K562 (cell line): ENCODE data around the gene CDC20. TPM values are rescaled to one million over a fixed set of nuclear protein-coding genes. Genes with fewer than 3 reads are reported as not detected.

Source experiments
- ATAC-seq: fragments of 200-7000 bp; cut with Tn5 transposase; 3 replicates; pipeline ENCODE4 v1.9.1; 2020; ENCODE audit warnings: moderate library complexity
- BruUV-seq: library from RNA; stranded (reverse); fragments of 400-500 nt; replicated peaks from 2 replicates; lab custom pipeline; 2021; lab: Mats Ljungman, UMichigan
- CTCF ChIA-PET: fragments of 300-600 bp; formaldehyde crosslinking; extraction: SDS; loops from one replicate; lab custom pipeline; 2021; ENCODE audit warnings: low intra/inter-chr PET ratio; lab: Yijun Ruan, JAX
- POLR2A ChIA-PET: fragments of 300-600, 350-650 bp; sonication (Branson Sonifier 250); formaldehyde crosslinking; extraction: SDS; loops from one replicate; lab custom pipeline; 2021; ENCODE audit warnings: antibody characterized with exemption, inconsistent platforms; lab: Yijun Ruan, JAX
- DNase-seq, 4 experiments: peaks; one replicate each; pipeline versions ENCODE4 v3.0.0 to v3.0.0-alpha.2; 2011 to 2018; ENCODE audit warnings: low spot score in 3 of 4, mixed read lengths in 3 of 4; ENCODE audit errors: extremely low read depth in 1 of 4
- FAIRE-seq: peaks from 2 replicates; lab custom pipeline; 2011; peaks lifted over from hg19 to GRCh38; lab: Jason Lieb, UNC
- H2AFZ ChIP-seq: 2 replicates; pipeline ENCODE4 v1.6.0; 2011; ENCODE audit warnings: low read depth, low read length, control low read depth, inconsistent platforms
- H3K27ac ChIP-seq: fragments of 200-600 bp; 3 replicates; pipeline ENCODE4 v1.8.0; 2011; ENCODE audit warnings: low read depth, mild to moderate bottlenecking, control low read depth, inconsistent platforms, low read length, moderate library complexity, mixed read lengths; ENCODE audit errors: extremely low read depth
- H3K27me3 ChIP-seq, 2 experiments: fragments of 300-600 bp in 1 of 2; 2 replicates in 1 of 2; 3 replicates in 1 of 2; pipeline versions ENCODE4 v1.6.0 to v1.8.0; 2011; ENCODE audit warnings: inconsistent platforms in 2 of 2, low read length in 2 of 2, mild to moderate bottlenecking in 1 of 2, mixed read lengths in 1 of 2, moderate library complexity in 1 of 2; ENCODE audit not compliant: control insufficient read depth in 2 of 2, insufficient read depth in 2 of 2
- H3K36me3 ChIP-seq: fragments of 300-600 bp; 3 replicates; pipeline ENCODE4 v1.8.0; 2011; ENCODE audit warnings: mild to moderate bottlenecking, low read length, inconsistent platforms; ENCODE audit not compliant: control insufficient read depth, insufficient read depth
- H3K4me1 ChIP-seq, 2 experiments: fragments of 200-600 bp in 1 of 2; replicated peaks in 1 of 2; 2 replicates in 1 of 2; 3 replicates in 1 of 2; pipeline versions ENCODE4 v1.5.1 to v1.8.0; 2011; ENCODE audit warnings: inconsistent platforms in 2 of 2, low read length in 2 of 2, mild to moderate bottlenecking in 1 of 2, mixed read lengths in 1 of 2, moderate library complexity in 1 of 2; ENCODE audit not compliant: control insufficient read depth in 2 of 2, insufficient read depth in 2 of 2
- H3K4me2 ChIP-seq: 2 replicates; pipeline ENCODE4 v1.6.1; 2011; ENCODE audit warnings: low read length, control low read depth, inconsistent platforms, mixed read lengths; ENCODE audit not compliant: insufficient read depth
- H3K4me3 ChIP-seq: fragments of 200-600 bp; sonication (generic), shearing (Covaris generic); 2 replicates; pipeline ENCODE4 v1.5.1; 2016; ENCODE audit warnings: control low read depth, inconsistent platforms
- H3K79me2 ChIP-seq: fragments of 200-600 bp; 3 replicates; pipeline ENCODE4 v1.8.0; 2011; ENCODE audit warnings: low read length, inconsistent platforms; ENCODE audit not compliant: control insufficient read depth, insufficient read depth
- H3K9ac ChIP-seq, 2 experiments: 2 replicates each; pipeline versions ENCODE4 v1.6.0 to v1.6.1; 2011; ENCODE audit warnings: low read depth in 2 of 2, low read length in 2 of 2, control low read depth in 1 of 2, inconsistent platforms in 1 of 2, mild to moderate bottlenecking in 1 of 2, mixed read lengths in 1 of 2; ENCODE audit not compliant: insufficient read depth in 1 of 2
- H3K9me1 ChIP-seq: one replicate; pipeline ENCODE4 v1.6.0; 2011; ENCODE audit warnings: inconsistent platforms, mild to moderate bottlenecking, low read length, moderate library complexity; ENCODE audit not compliant: control insufficient read depth, insufficient read depth
- H3K9me3 ChIP-seq: replicated peaks from 2 replicates; pipeline ENCODE4 v1.5.1; 2011; ENCODE audit warnings: low read depth, low read length, inconsistent platforms; ENCODE audit not compliant: control insufficient read depth, insufficient read depth
- H4K20me1 ChIP-seq: replicated peaks from 2 replicates; pipeline ENCODE4 v1.6.1; 2011; ENCODE audit warnings: low read length, inconsistent platforms, mixed read lengths; ENCODE audit not compliant: control insufficient read depth, insufficient read depth
- CBX1 ChIP-seq: sonication (generic); IDR thresholded peaks from 2 replicates; pipeline ENCODE4 v1.6.1; 2016; ENCODE audit warnings: antibody characterized with exemption, low read depth, mild to moderate bottlenecking
- EP400 ChIP-seq: fragments of 450-650 bp; IDR thresholded peaks from 2 replicates; pipeline ENCODE4 v1.6.1; 2017; ENCODE audit warnings: antibody characterized with exemption, mild to moderate bottlenecking, moderate library complexity
- KDM1A ChIP-seq, 2 experiments: fragments of 450-650 bp; IDR thresholded peaks; 2 replicates each; pipeline ENCODE4 v1.6.1; 2016; ENCODE audit warnings: mild to moderate bottlenecking in 2 of 2
- MAX ChIP-seq: sonication (generic); formaldehyde crosslinking; IDR thresholded peaks from 2 replicates; pipeline ENCODE4 v1.9.0; 2022; ENCODE audit warnings: mild to moderate bottlenecking, missing genetic modification reagents
- MTA2 ChIP-seq: fragments of 450-650 bp; IDR thresholded peaks from 2 replicates; pipeline ENCODE4 v1.6.1; 2016; ENCODE audit warnings: low read depth
- PHF20 ChIP-seq: fragments of 450-650 bp; IDR thresholded peaks from 2 replicates; pipeline ENCODE4 v1.6.1; 2018; ENCODE audit not compliant: partially characterized antibody
- POU5F1 ChIP-seq: fragments of 150-350 bp; IDR thresholded peaks from 2 replicates; pipeline ENCODE4 v1.6.1; 2014; ENCODE audit warnings: borderline replicate concordance, low read length, low read depth, mild to moderate bottlenecking; ENCODE audit not compliant: partially characterized antibody
- ZFP91 ChIP-seq: sonication (generic); formaldehyde crosslinking; IDR thresholded peaks from 2 replicates; pipeline ENCODE4 v1.8.0; 2022; ENCODE audit warnings: mild to moderate bottlenecking, missing genetic modification reagents
- ZNF165 ChIP-seq: fragments of 250-450 bp; sonication (Bioruptor Pico); IDR thresholded peaks from 2 replicates; pipeline ENCODE4 v1.4.0; 2020; ENCODE audit warnings: borderline replicate concordance
- ZNF589 ChIP-seq: fragments of 200-800 bp; sonication (Bioruptor generic); IDR thresholded peaks from 2 replicates; pipeline ENCODE4 v1.6.1; 2016; ENCODE audit warnings: low read depth, missing genetic modification characterization, missing compliant biosample characterization
- ZNF830 ChIP-seq: fragments of 250-450 bp; sonication (Bioruptor Pico); IDR thresholded peaks from 2 replicates; pipeline ENCODE4 v1.5.0; 2021; ENCODE audit warnings: mild to moderate bottlenecking
- WGBS: fragments of 100-300 bp; shearing (Covaris generic); methylation state at CpG from one replicate; pipeline ENCODE4 v1.1.6; 2016; ENCODE audit warnings: low coverage, mixed read lengths; ENCODE audit not compliant: insufficient coverage; ENCODE audit errors: missing lambda C conversion rate; 5-methylcytosine and 5-hydroxymethylcytosine counted together
- in situ Hi-C: fragments of 300-500 bp; cut with MboI; formaldehyde crosslinking; loops from 4 replicates; pipeline ENCODE4 v1.15.0; 2018; ENCODE audit warnings: inconsistent platforms, mixed read lengths
- intact Hi-C: fragments of 100-400 bp; cut with micrococcal nuclease; formaldehyde crosslinking; loops from 2 replicates; pipeline ENCODE4 v1.14.2; 2022
- polyA plus RNA-seq, 8 experiments: library from polyadenylated mRNA; depleted of rRNA in 4 of 8; stranded (reverse) in 5 of 8; unstranded in 3 of 8; fragments of >200 nt; fragmentation: Nextera tagmentation in 2 of 8; fragmentation: Illumina TruSeq in 1 of 8; extraction: Ambion mirVana in 2 of 8; extraction: Trizol in 1 of 8; gene quantifications; 2 replicates each; pipeline versions ENCODE4 v1.2.1 to v1.2.3, GENCODE V29; 2011 to 2014; ENCODE audit warnings: inconsistent platforms in 1 of 8, missing spikeins in 1 of 8
- total RNA-seq, 7 experiments: library from RNA; depleted of rRNA in 6 of 7; stranded (reverse); fragments of >200 nt in 6 of 7; fragmentation: Illumina TruSeq in 2 of 7; extraction: Trizol in 2 of 7; gene quantifications; 2 replicates each; pipeline versions ENCODE4 v1.2.1 to v1.2.3, GENCODE V29; 2011 to 2021; ENCODE audit warnings: low replicate concordance in 1 of 7
- TF ChIP-seq, protein P1 (sequence below): sonication (generic); formaldehyde crosslinking; IDR thresholded peaks from 2 replicates; pipeline ENCODE4 v1.8.0; 2023; ENCODE audit warnings: mild to moderate bottlenecking, missing genetic modification reagents
- TF ChIP-seq, protein P2 (sequence below): fragments of 450-650 bp; IDR thresholded peaks from 2 replicates; pipeline ENCODE4 v1.6.1; 2016; ENCODE audit warnings: mild to moderate bottlenecking
- TF ChIP-seq, protein P3 (sequence below): fragments of 250-450 bp; sonication (Bioruptor Pico); IDR thresholded peaks from 2 replicates; pipeline ENCODE4 v1.5.0; 2020; ENCODE audit warnings: mild to moderate bottlenecking, borderline replicate concordance

The CDC20 gene
- total and polyA plus RNA-seq, 9 of the 15 experiments (the other 6 are each of a cell fraction or from before 2014, with no cell fraction given) = 45.2 to 224 (median 121) TPM

DNA sequence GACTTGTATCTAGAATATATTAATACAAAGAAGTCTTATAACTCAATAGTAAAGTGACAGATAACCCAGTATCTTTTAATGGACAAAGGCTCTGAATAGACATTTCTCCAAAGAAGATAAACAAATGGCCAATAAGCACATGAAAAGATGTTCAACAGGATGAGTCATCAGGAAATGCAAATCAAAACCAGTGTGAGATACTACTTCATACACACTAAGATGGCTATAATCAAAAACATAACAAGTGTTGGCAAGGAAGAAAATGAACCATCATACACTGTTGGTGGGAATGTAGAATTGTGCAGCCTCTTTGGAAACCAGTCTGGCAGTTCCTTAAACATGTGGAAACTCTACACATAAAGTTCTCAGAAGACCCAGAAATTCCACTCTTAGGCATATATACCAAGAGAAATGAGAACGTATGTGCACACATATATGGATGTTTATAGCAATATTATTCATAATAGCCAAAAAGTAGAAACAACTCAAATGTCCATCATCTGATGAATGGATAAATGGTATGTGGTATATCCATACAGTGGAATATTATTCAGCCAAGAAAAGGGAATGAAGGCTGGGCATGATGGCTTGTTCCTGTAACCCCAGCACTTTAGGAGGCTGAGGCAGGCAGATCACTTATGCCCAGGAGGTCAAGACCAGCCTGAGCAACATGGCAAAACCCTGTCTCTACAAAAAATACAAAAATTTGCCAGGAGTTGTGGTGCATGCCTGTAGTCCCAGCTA lies 31.1 kb upstream of the CDC20 start:
- ATAC-seq = no peak
- no TSS peak for BruUV-seq
- no peak overlapping the region for H3K9ac ChIP-seq
- no peak overlapping the region for H3K4me3 ChIP-seq
- H3K27ac ChIP-seq = no peak overlapping the region
- H3K9me3 ChIP-seq = peaks cover 13% of the 10 kb centered on the region
- DNase-seq = no peak
- POLR2A ChIA-PET = no interaction called here
- CTCF ChIA-PET = no interaction called here
- no peak overlapping the region for H3K4me2 ChIP-seq
- no peaks in the 10 kb centered on the region for H3K27me3 ChIP-seq
- no peaks in the 10 kb centered on the region for H4K20me1 ChIP-seq
- in situ Hi-C loops = no loop called here
- WGBS = 55% methylated on average over 1 of the region's 1 CpG
- no peaks in the 10 kb centered on the region for H3K9me1 ChIP-seq
- no peaks in the 10 kb centered on the region; the same call in 2 of the 3 replicates for H3K36me3 ChIP-seq
- peaks cover 15 to 20% of the 10 kb centered on the region in 2 experiments for H3K4me1 ChIP-seq
- no peak overlapping the region for H2AFZ ChIP-seq
- H3K79me2 ChIP-seq = no peaks in the 10 kb centered on the region
- FAIRE-seq = no peak
- intact Hi-C loops = no loop called here
- TF ChIP-seq KDM1A (IDR thresholded peaks at IDR 0.05) (peak; percentile 43 to 67; a peak in 2 of 4 replicates), PHF20 (no peak), ZNF165 (CRISPR knock-in tag) (no peak), MAX (no peak), ZFP91 (no peak), CBX1 (peak; percentile 43; the same call in 1 of the 2 replicates), EP400 (0 out of 2 replicates have a peak, but pooled peaks have one; percentile 14), MTA2 (no peak), POU5F1 (no peak), ZNF589 (CRISPR knock-in tag) (no peak), ZNF830 (CRISPR knock-in tag) (no peak)
- TF ChIP-seq, protein P1, sequence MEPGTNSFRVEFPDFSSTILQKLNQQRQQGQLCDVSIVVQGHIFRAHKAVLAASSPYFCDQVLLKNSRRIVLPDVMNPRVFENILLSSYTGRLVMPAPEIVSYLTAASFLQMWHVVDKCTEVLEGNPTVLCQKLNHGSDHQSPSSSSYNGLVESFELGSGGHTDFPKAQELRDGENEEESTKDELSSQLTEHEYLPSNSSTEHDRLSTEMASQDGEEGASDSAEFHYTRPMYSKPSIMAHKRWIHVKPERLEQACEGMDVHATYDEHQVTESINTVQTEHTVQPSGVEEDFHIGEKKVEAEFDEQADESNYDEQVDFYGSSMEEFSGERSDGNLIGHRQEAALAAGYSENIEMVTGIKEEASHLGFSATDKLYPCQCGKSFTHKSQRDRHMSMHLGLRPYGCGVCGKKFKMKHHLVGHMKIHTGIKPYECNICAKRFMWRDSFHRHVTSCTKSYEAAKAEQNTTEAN (CRISPR knock-in tag) = no peak
- TF ChIP-seq, protein P2, sequence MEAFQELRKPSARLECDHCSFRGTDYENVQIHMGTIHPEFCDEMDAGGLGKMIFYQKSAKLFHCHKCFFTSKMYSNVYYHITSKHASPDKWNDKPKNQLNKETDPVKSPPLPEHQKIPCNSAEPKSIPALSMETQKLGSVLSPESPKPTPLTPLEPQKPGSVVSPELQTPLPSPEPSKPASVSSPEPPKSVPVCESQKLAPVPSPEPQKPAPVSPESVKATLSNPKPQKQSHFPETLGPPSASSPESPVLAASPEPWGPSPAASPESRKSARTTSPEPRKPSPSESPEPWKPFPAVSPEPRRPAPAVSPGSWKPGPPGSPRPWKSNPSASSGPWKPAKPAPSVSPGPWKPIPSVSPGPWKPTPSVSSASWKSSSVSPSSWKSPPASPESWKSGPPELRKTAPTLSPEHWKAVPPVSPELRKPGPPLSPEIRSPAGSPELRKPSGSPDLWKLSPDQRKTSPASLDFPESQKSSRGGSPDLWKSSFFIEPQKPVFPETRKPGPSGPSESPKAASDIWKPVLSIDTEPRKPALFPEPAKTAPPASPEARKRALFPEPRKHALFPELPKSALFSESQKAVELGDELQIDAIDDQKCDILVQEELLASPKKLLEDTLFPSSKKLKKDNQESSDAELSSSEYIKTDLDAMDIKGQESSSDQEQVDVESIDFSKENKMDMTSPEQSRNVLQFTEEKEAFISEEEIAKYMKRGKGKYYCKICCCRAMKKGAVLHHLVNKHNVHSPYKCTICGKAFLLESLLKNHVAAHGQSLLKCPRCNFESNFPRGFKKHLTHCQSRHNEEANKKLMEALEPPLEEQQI = no peak
- TF ChIP-seq, protein P3, sequence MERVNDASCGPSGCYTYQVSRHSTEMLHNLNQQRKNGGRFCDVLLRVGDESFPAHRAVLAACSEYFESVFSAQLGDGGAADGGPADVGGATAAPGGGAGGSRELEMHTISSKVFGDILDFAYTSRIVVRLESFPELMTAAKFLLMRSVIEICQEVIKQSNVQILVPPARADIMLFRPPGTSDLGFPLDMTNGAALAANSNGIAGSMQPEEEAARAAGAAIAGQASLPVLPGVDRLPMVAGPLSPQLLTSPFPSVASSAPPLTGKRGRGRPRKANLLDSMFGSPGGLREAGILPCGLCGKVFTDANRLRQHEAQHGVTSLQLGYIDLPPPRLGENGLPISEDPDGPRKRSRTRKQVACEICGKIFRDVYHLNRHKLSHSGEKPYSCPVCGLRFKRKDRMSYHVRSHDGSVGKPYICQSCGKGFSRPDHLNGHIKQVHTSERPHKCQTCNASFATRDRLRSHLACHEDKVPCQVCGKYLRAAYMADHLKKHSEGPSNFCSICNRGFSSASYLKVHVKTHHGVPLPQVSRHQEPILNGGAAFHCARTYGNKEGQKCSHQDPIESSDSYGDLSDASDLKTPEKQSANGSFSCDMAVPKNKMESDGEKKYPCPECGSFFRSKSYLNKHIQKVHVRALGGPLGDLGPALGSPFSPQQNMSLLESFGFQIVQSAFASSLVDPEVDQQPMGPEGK (CRISPR knock-in tag) = no peak
